ENCODE measurements around the gene TSSK6.

Gene TSSK6

DNA sequence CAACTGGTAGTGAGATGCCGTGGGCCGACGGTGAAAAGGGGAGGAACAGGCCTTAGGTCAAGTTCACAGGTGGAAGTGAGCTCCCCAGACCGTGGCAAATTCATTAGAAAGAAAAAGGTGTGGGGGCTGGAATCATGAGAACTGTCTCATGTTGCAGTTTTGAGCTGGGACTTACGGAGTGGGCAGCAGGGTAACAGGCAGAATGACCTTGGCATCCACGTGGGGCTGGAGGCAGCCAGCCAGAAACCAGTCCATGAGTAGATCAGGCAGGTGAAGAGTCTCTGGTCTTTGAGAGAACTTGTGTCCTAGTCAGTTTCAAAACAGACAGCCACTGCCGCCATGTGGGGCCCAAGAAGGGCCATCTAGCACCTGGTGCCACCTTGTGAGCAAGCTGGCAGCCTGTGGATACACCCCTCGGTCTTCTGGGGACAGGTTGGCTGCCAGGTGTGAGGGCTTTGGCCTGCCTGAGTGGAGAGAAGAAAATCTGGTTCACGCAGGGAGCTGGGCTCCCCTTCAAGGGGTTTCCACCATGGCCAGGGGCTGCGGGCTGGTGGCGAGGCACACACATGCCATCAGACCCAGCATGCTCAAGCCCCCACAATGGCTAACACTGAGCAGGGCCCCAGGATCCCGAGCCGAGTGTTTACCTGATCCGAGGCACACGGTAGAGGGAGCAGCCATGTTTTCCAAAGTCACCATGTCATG lies 23.9 kb downstream of the TSSK6 start:
- no peaks in the 10 kb centered on the region for H3K9me3 ChIP-seq (ENCODE audit: control insufficient read depth in 2 of 2, low read length in 2 of 2)
- H3K27me3 ChIP-seq (ENCODE audit: control insufficient read depth in 1 of 2, insufficient read depth in 2 of 2, low read length in 2 of 2): no peaks in the 10 kb centered on the region
- H3K4me3 ChIP-seq (ENCODE audit: low read length in 2 of 2): no peak overlapping the region
- peaks cover 23 to 26% of the 10 kb centered on the region in 2 donors for H3K36me3 ChIP-seq (ENCODE audit: control insufficient read depth in 2 of 2, insufficient read depth in 2 of 2, low read length in 2 of 2)
- H3K9ac ChIP-seq (ENCODE audit: low read length in 2 of 2): no peak overlapping the region
- H3K27ac ChIP-seq (ENCODE audit: low read length): no peak overlapping the region
- H3K4me1 ChIP-seq (ENCODE audit: control insufficient read depth, insufficient read depth, low read length): peaks cover 25% of the 10 kb centered on the region

DNA sequence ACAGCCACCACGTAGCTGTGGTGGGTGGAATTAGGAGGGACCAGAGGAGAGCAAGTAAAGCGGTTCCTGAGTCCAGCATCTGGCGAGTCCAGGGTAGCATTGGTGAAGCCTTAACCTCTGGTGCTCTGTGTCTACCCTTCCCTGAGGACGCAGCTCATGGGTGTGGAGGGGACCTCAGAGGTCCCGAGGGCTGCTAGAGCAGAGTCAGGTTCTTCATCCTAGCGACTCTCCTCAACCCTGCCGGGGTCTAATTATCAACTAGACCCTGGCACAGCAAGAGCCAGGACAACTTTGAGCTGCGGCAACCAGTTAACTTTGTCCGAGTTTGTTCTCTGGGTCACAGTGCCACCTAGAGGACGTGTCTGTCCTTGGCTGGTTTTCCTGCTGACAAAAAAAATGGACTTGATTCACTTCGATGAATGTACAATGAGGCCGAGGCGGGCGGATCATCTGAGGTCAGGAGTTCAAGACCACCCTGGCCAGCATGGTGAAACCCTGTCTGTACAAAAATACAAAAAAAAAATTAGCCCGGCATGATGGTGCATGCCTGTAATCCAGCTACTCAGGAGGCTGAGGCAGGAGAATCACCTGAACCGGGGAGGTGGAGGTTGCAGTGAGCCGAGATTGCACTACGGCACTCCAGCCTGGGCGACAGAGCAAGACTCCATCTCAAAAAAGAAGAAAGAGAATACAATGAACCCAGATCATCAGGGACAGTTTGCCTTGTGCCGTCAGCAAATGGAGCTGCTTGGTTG lies 25.0 kb downstream of the TSSK6 start:
- Histone ChIP-seq H3K27me3 (ENCODE audit: control insufficient read depth in 1 of 2, insufficient read depth in 2 of 2, low read length in 2 of 2) (no peaks in the 10 kb centered on the region), H3K4me3 (ENCODE audit: low read length in 2 of 2) (peak overlapping the region in 1 of 2 donors; percentile 61), H3K9ac (ENCODE audit: low read length in 2 of 2) (peak overlapping the region; percentile 23 to 60), H3K36me3 (ENCODE audit: control insufficient read depth in 2 of 2, insufficient read depth in 2 of 2, low read length in 2 of 2) (peaks cover 15 to 19% of the 10 kb centered on the region in 2 donors), H3K27ac (ENCODE audit: low read length) (peak overlapping the region; percentile 64), H3K9me3 (ENCODE audit: control insufficient read depth in 2 of 2, low read length in 2 of 2) (no peaks in the 10 kb centered on the region), H3K4me1 (ENCODE audit: control insufficient read depth, insufficient read depth, low read length) (peaks cover 25% of the 10 kb centered on the region)

DNA sequence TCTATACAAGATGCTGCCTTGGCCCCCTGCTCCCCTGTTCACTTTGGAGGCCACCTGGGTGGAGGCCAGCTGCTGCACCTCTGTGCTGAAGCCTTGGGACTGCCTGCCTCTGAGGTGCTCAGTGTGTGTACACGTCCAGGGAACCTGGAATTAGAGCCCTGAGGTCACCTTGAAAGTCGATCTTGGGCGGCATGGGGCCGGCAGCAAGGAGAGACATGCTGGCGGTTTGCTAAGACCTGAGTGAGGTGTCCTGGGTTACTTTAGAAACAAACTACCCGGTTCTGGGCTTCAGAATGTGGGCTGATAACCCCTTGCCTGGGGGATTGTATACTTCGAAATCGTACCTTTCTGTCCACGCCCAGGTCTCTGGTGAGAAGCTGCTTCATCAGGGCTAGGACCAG lies 25.5 kb downstream of the TSSK6 start:
- no peaks in the 10 kb centered on the region for H3K27me3 ChIP-seq (ENCODE audit: control insufficient read depth in 1 of 2, insufficient read depth in 2 of 2, low read length in 2 of 2)
- peaks cover 26% of the 10 kb centered on the region for H3K4me1 ChIP-seq (ENCODE audit: control insufficient read depth, insufficient read depth, low read length)
- peaks cover 15 to 17% of the 10 kb centered on the region in 2 donors for H3K36me3 ChIP-seq (ENCODE audit: control insufficient read depth in 2 of 2, insufficient read depth in 2 of 2, low read length in 2 of 2)
- H3K9me3 ChIP-seq (ENCODE audit: control insufficient read depth in 2 of 2, low read length in 2 of 2): no peaks in the 10 kb centered on the region
- peak overlapping the region; percentile 23 to 60 for H3K9ac ChIP-seq (ENCODE audit: low read length in 2 of 2)
- peak overlapping the region; percentile 64 for H3K27ac ChIP-seq (ENCODE audit: low read length)
- H3K4me3 ChIP-seq (ENCODE audit: low read length in 2 of 2): peak overlapping the region in 1 of 2 donors; percentile 61

DNA sequence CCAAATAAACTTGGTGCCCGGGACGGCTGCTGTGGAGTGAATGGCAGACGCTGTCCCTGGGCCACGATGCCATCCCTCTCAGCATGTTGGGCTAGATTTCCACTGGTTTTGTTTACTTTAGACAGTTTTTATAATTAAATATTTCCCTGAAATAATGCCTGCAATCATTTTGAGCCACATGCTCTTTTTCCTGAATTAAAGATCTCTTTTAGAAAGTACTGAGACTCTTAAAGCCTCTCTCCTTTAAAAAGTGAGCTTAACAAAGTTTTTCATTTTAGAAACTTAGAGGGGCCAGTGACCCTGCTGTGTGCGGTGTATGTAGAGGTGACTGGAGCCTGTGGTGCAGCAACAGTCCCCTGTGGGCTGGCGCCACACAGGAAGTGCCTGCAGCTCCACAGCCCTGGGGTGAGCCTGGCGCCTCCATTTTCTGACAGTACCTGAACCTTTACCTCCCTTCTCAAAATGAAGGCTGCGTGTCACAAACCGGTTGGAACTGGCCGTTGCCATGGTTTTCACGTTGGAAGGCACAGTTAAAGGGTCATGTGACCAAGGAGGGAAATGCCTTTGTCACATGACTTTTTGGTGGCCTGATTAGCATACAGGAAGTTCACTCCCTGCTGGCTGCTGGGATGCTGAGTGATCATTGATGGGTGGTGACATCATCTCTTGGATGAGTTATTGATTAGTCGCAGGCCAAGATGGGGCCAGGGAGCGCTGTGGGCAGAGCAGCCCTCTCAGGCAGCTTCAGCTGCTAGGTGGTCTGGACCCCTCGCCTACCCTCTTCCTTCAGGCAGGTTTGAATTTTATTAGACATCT lies 26.3 kb downstream of the TSSK6 start:
- H3K9ac ChIP-seq (ENCODE audit: low read length in 2 of 2): peak overlapping the region in 1 of 2 donors; percentile 55
- H3K4me1 ChIP-seq (ENCODE audit: control insufficient read depth, insufficient read depth, low read length): peaks cover 27% of the 10 kb centered on the region
- no peaks in the 10 kb centered on the region for H3K9me3 ChIP-seq (ENCODE audit: control insufficient read depth in 2 of 2, low read length in 2 of 2)
- H3K27ac ChIP-seq (ENCODE audit: low read length): peak overlapping the region; percentile 64
- peak overlapping the region; percentile 31 to 61 for H3K4me3 ChIP-seq (ENCODE audit: low read length in 2 of 2)
- peaks cover 10 to 11% of the 10 kb centered on the region in 2 donors for H3K36me3 ChIP-seq (ENCODE audit: control insufficient read depth in 2 of 2, insufficient read depth in 2 of 2, low read length in 2 of 2)
- no peaks in the 10 kb centered on the region for H3K27me3 ChIP-seq (ENCODE audit: control insufficient read depth in 1 of 2, insufficient read depth in 2 of 2, low read length in 2 of 2)

DNA sequence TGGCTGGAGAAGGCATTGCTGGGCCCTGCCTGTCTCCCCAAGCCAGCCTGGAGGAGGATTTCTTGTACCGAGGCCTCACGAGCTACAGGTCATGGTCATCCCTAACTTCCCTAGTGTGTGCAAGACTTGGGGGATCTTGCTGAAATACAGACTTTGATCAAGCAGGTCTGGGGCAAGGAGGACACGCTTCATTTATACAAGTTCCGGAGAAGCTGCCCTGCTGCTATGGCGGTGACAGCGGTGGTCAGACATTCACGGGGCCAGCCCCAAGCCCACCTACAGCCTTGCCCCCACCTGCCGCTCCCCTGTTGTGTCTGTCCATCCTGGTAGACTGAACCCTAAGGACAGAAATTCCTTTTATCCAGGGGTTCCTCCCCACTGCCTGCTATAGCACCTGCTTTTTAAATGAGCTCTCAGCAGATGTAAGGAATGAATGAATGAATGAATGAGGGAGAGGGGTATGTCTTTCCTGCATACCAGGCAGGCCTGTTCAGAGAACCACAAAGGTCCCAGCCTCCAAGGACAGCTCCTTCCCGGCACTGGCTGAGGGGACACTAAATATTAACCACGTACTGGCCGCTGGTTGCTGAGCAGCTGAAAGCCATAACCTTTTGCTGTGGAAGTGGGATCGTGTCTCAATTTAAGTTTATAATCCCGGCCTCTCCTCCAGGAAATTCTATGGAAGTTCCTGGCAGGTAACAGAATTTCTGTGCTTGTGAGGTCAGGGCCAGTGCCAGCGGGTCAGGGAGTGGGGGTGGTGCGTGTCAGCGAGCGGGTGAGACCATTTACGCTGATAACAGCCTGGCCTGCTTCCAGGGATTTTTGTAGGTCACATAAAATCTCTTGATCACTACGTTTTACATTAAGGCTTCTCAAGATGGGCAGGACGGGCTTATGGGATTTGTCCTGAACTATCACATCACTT lies 27.1 kb downstream of the TSSK6 start:
- Histone ChIP-seq H3K27ac (ENCODE audit: low read length) (peak overlapping the region; percentile 64), H3K4me1 (ENCODE audit: control insufficient read depth, insufficient read depth, low read length) (peaks cover 28% of the 10 kb centered on the region), H3K27me3 (ENCODE audit: control insufficient read depth in 1 of 2, insufficient read depth in 2 of 2, low read length in 2 of 2) (no peaks in the 10 kb centered on the region), H3K4me3 (ENCODE audit: low read length in 2 of 2) (no peak overlapping the region), H3K36me3 (ENCODE audit: control insufficient read depth in 2 of 2, insufficient read depth in 2 of 2, low read length in 2 of 2) (peaks cover 7 to 8% of the 10 kb centered on the region in 2 donors), H3K9me3 (ENCODE audit: control insufficient read depth in 2 of 2, low read length in 2 of 2) (no peaks in the 10 kb centered on the region), H3K9ac (ENCODE audit: low read length in 2 of 2) (no peak overlapping the region)

DNA sequence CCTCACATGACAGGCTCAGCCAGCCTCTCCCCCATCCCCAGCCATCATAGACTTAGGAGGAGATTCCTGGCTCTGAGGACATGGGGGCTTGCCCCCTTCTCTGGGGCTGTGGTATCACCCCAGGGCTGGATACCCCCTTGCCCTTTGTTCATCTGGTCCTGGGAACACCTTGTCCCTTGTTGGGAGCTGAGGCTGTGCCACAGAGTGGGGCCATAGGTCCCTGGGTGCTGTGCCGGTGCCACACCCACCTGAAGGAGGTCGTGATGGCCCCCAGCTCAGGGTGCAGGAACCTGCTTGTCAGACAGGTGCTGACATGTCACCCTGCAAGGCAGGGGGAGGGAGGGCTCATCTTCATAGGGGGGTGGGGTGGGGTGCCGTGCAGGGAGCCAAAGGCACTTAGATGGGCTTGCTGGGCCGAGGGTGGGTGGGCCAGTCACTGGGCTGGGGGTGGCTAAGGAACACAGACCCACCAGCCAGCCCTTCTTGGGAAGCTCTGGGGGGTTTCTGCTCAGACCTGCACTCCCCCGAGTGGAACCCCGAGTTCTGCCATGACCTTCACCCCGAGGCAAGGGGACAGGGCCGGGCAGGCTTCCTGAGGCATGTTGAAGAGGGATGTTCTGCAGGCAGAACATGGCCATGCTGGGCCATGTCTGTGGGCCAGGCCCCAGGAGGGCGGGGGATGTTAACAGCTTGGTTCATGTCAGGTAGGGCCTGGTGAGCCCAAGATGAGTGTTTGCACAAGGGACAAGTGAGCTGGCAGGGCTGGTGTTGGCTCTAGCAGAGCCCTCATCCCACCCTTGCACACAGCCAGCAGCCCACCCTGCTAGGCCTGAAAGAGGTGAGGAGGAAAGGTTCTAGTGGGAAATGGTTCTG lies 28.0 kb downstream of the TSSK6 start:
- H3K9ac ChIP-seq (ENCODE audit: low read length in 2 of 2): no peak overlapping the region

DNA sequence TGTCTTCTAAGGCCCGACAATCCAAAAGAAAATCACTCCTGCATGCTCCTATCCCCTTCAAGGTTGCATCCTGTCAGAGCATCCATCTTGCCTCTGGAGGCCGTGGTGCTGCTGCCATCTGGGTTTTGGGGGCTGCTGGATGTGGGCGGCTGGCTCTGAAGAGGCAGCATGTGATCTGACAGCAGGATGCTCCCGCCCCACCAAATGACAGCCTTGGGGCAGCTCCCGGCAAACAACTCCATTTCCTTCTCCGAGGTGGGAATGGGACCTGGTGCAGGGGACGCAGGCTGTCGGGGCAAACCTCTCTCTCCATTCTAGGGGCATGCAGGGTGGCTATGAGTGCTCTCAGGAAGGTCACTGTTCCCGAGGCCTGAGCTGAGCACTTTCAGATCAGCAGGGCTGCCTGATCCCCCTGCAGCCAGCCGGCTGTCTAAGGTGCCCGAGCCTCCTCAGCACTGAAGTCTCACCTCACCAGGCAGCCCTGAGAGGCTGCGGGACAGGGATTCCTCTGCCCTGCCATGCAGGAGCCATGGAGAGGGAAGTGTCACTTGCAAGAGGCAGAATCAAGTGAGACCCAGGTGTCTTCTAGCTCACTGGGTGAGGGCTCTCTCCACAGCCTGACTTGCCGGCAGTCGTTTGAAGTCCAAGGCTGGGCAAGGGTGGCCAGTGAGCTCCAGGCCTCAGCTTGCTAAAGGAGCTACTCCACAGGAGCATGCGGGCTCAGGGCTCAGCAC lies 28.8 kb downstream of the TSSK6 start:
- peaks cover 33% of the 10 kb centered on the region for H3K4me1 ChIP-seq (ENCODE audit: control insufficient read depth, insufficient read depth, low read length)

More for the DNA sequence above, 28.0 kb downstream of the TSSK6 start:
- H3K4me1 ChIP-seq (ENCODE audit: control insufficient read depth, insufficient read depth, low read length): peaks cover 33% of the 10 kb centered on the region
- H3K27me3 ChIP-seq (ENCODE audit: control insufficient read depth in 1 of 2, insufficient read depth in 2 of 2, low read length in 2 of 2): no peaks in the 10 kb centered on the region
- H3K27ac ChIP-seq (ENCODE audit: low read length): no peak overlapping the region
- no peak overlapping the region for H3K4me3 ChIP-seq (ENCODE audit: low read length in 2 of 2)
- peaks cover 3 to 6% of the 10 kb centered on the region in 2 donors for H3K36me3 ChIP-seq (ENCODE audit: control insufficient read depth in 2 of 2, insufficient read depth in 2 of 2, low read length in 2 of 2)
- no peaks in the 10 kb centered on the region for H3K9me3 ChIP-seq (ENCODE audit: control insufficient read depth in 2 of 2, low read length in 2 of 2)

DNA sequence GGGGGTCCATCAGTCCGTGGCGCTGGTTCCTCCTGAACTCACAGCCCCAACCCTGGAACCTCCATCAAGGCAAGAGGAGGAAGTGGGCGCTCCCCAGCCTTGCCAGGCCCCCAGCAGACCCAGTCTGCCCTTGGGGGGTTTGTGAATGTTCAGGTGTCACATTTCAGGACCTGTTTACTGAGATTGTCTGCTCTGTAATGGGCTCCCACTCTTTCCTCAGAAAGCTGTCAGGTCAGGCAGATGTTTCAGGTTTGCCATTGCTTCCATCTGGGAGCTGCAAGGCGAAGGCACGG lies 29.4 kb downstream of the TSSK6 start:
- Histone ChIP-seq H3K9ac (ENCODE audit: low read length in 2 of 2) (no peak overlapping the region), H3K9me3 (ENCODE audit: control insufficient read depth in 2 of 2, low read length in 2 of 2) (no peaks in the 10 kb centered on the region), H3K27ac (ENCODE audit: low read length) (no peak overlapping the region), H3K4me1 (ENCODE audit: control insufficient read depth, insufficient read depth, low read length) (peaks cover 33% of the 10 kb centered on the region), H3K4me3 (ENCODE audit: low read length in 2 of 2) (no peak overlapping the region), H3K27me3 (ENCODE audit: control insufficient read depth in 1 of 2, insufficient read depth in 2 of 2, low read length in 2 of 2) (no peaks in the 10 kb centered on the region), H3K36me3 (ENCODE audit: control insufficient read depth in 2 of 2, insufficient read depth in 2 of 2, low read length in 2 of 2) (peaks cover 0 to 7% of the 10 kb centered on the region in 2 donors)

More for the DNA sequence above, 28.8 kb downstream of the TSSK6 start:
- Histone ChIP-seq H3K27ac (ENCODE audit: low read length) (no peak overlapping the region), H3K4me3 (ENCODE audit: low read length in 2 of 2) (no peak overlapping the region), H3K9me3 (ENCODE audit: control insufficient read depth in 2 of 2, low read length in 2 of 2) (no peaks in the 10 kb centered on the region), H3K9ac (ENCODE audit: low read length in 2 of 2) (no peak overlapping the region), H3K36me3 (ENCODE audit: control insufficient read depth in 2 of 2, insufficient read depth in 2 of 2, low read length in 2 of 2) (peaks cover 0 to 5% of the 10 kb centered on the region in 2 donors), H3K27me3 (ENCODE audit: control insufficient read depth in 1 of 2, insufficient read depth in 2 of 2, low read length in 2 of 2) (no peaks in the 10 kb centered on the region)
